ENCODE data around the gene CEACAM8. TPM values are rescaled to one million over a fixed set of nuclear protein-coding genes. Genes with fewer than 3 reads are reported as not detected.

Gene CEACAM8
- total RNA-seq, 3 donors from 2014 or later (not counting 1 experiment from before 2014, with no cell fraction given), result not detected

GRCh38 chr19:42634409-42635232, 39.9 kb upstream of the CEACAM8 start:
- TF ChIP-seq CTCF (IDR thresholded peaks at IDR 0.05), result peak; percentile 66
- no peaks in the 10 kb centered on the region for H3K27me3 ChIP-seq (ENCODE audit: control insufficient read depth, insufficient read depth, low read length)
- intact Hi-C loops (cut with micrococcal nuclease), result no loop called here
- no peak overlapping the region for H3K27ac ChIP-seq (ENCODE audit: low read length)
- H3K9me3 ChIP-seq (ENCODE audit: control insufficient read depth, insufficient read depth, low read length), result no peaks in the 10 kb centered on the region
- H3K4me3 Mint-ChIP-seq, result no peak overlapping the region
- WGBS (ENCODE audit: insufficient coverage), result 56% methylated on average over 5 of the region's 5 CpGs
- H3K27me3 Mint-ChIP-seq (ENCODE audit: low read depth in 2 of 2), result peaks cover 0 to 9% of the 10 kb centered on the region in 2 donors
- ATAC-seq, result peak in 2 of 3 donors; percentile 45 to 62
- no peaks in the 10 kb centered on the region for H3K36me3 ChIP-seq (ENCODE audit: control insufficient read depth, insufficient read depth, low read length)
- H3K4me3 ChIP-seq (ENCODE audit: low read length), result no peak overlapping the region
- H3K9me3 Mint-ChIP-seq, result no peaks in the 10 kb centered on the region
- no peaks in the 10 kb centered on the region for H3K36me3 Mint-ChIP-seq
- no peaks in the 10 kb centered on the region for H3K4me1 ChIP-seq (ENCODE audit: control insufficient read depth, insufficient read depth, low read length)
- DNase-seq, result peak in 1 of 2 donors; percentile 49
- no peak overlapping the region for H3K27ac Mint-ChIP-seq
- H3K4me1 Mint-ChIP-seq, result no peaks in the 10 kb centered on the region

GRCh38 chr19:42629191-42629590, 34.5 kb upstream of the CEACAM8 start:
- no peaks in the 10 kb centered on the region for H3K4me1 ChIP-seq (ENCODE audit: control insufficient read depth, insufficient read depth, low read length)
- ATAC-seq (no peak), DNase-seq (no peak)
- Mint-ChIP-seq H3K27ac (no peak overlapping the region), H3K4me3 (no peak overlapping the region), H3K9me3 (no peaks in the 10 kb centered on the region), H3K27me3 (ENCODE audit: low read depth in 2 of 2) (peaks cover 11 to 13% of the 10 kb centered on the region in 2 donors), H3K36me3 (no peaks in the 10 kb centered on the region), H3K4me1 (peaks cover 0 to 4% of the 10 kb centered on the region in 2 donors)
- H3K27ac ChIP-seq (ENCODE audit: low read length), result no peak overlapping the region
- H3K27me3 ChIP-seq (ENCODE audit: control insufficient read depth, insufficient read depth, low read length), result no peaks in the 10 kb centered on the region
- H3K36me3 ChIP-seq (ENCODE audit: control insufficient read depth, insufficient read depth, low read length), result no peaks in the 10 kb centered on the region
- no peaks in the 10 kb centered on the region for H3K9me3 ChIP-seq (ENCODE audit: control insufficient read depth, insufficient read depth, low read length)
- H3K4me3 ChIP-seq (ENCODE audit: low read length), result no peak overlapping the region
- TF ChIP-seq CTCF (IDR thresholded peaks at IDR 0.05), result no peak
- intact Hi-C loops (cut with micrococcal nuclease), result no loop called here

- DNase-seq (no peak), ATAC-seq (peak in 1 of 3 donors; percentile 36)
- H3K9me3 ChIP-seq (ENCODE audit: control insufficient read depth, insufficient read depth, low read length), result no peaks in the 10 kb centered on the region
- H3K27me3 Mint-ChIP-seq (ENCODE audit: low read depth in 2 of 2), result peaks cover 11 to 13% of the 10 kb centered on the region in 2 donors
- no peak for TF ChIP-seq CTCF (IDR thresholded peaks at IDR 0.05)
- H3K27ac ChIP-seq (ENCODE audit: low read length), result no peak overlapping the region
- H3K4me1 Mint-ChIP-seq, result peaks cover 0 to 4% of the 10 kb centered on the region in 2 donors
- WGBS (ENCODE audit: insufficient coverage), result 50% methylated on average over 2 of the region's 2 CpGs
- no peak overlapping the region for H3K4me3 ChIP-seq (ENCODE audit: low read length)
- H3K36me3 ChIP-seq (ENCODE audit: control insufficient read depth, insufficient read depth, low read length), result no peaks in the 10 kb centered on the region
- intact Hi-C loops (cut with micrococcal nuclease), result no loop called here
- no peaks in the 10 kb centered on the region for H3K36me3 Mint-ChIP-seq
- no peak overlapping the region for H3K27ac Mint-ChIP-seq
- no peaks in the 10 kb centered on the region for H3K4me1 ChIP-seq (ENCODE audit: control insufficient read depth, insufficient read depth, low read length)
- no peak overlapping the region for H3K4me3 Mint-ChIP-seq
- H3K9me3 Mint-ChIP-seq, result no peaks in the 10 kb centered on the region
- no peaks in the 10 kb centered on the region for H3K27me3 ChIP-seq (ENCODE audit: control insufficient read depth, insufficient read depth, low read length)
Observed at GRCh38 chr19:42628411-42629140, 33.9 kb upstream of the CEACAM8 start.

Measured in natural killer cell (primary cell).